Measurements from ENCODE around the gene DDAH1.
"Not testable (repeated sequence)": the region's sequence is repeated elsewhere in the genome, so short reads cannot be mapped to it uniquely, and the experiment has no call there.

DDAH1 gene

DNA sequence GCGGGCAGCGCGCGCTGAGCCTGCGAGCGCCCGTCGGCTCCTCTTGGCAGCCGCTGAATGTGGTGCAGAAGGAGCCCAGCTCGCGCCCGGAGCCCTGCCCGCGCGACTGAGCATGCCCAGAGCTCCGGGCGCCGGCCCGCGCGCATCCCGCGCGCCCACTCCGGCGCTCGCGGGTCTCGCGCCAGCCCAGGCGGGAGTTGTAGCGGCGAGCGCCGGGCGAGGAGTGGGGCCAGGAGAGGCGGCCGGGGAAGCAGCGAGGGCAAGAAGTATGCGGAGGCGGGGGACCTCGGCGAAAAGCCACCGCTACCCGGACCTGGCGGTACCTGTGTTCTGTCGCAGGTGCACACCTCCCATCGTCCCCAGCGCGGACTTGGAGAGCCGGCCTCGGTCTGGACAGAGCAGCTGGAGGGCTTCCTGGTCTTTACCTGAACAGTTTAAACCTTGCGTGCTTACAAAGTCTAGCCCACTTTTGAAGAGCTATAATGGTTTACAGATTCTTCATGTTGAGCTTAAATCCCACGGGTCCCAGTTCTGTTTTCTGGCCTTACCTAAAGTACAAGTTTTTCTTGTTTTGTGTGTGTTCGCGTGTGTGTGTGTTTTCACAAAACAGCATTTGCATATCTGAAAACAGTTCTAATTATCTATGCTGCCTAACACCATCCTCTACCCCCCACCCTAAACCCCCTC is at the start of gene DDAH1:
Gene DDAH1 (minus strand): TSS at position 61 of the 687 bp plus-strand sequence. CDS start 114 bp downstream, outside the sequence.
- peak; percentile 59 for DNase-seq (ENCODE audit: low spot score)

GRCh38 chr1:85513998-85514397 is 49.0 kb upstream of the DDAH1 start:
- not testable (repeated sequence) for DNase-seq (ENCODE audit: low spot score)

GRCh38 chr1:85504417-85504816 is 39.5 kb upstream of the DDAH1 start:
- DNase-seq (ENCODE audit: low spot score) = no peak

GRCh38 chr1:85502625-85503083 is 37.7 kb upstream of the DDAH1 start:
- DNase-seq (ENCODE audit: low spot score) = no peak

DNA sequence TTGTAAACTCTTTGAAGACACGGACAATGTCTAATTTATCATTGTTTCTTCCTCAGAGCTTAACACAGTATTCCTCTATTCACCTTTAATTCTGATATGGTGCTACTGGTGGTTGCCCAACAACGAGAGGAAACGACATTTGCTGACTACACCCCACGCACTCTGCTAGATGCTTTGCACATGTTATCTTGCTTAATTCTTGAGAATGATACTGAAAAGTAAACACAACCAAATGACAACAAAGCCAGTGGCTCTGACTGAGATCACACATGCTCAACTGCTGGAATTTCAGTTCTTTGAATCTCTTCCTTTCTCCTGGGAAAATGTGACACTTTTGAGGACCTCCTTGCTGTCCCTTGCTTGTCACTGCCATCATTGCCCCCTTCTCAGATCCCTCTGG is 37.2 kb upstream of the DDAH1 start:
- DNase-seq (ENCODE audit: low spot score) = no peak

DNA sequence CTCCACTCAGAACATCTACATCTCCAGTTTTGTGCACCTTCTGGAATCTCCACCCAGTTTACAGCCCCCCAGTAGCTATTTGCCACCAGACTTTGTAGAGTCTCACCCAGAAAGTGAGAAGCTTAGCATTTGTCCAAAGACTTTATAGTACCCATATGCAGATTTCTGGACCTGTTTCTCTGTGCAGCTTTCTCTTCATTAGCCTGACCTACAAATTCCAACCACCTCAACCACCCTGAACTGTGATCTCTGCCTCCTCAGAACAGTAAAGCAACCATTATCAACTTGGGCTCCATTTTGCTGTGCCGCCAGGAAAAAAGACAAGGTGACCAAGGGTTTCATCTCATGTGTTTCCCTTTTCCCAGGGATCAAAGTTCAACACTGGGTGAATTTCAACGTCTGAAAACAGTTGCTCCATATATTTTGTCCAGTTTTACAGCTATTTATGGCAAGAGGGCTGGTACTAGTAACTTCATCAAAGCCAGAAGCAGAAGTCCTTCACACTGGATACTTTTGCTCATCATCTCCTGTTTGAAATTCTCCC is 36.5 kb upstream of the DDAH1 start:
- DNase-seq (ENCODE audit: low spot score) = no peak

GRCh38 chr1:85496941-85497582 is 32.1 kb upstream of the DDAH1 start:
- DNase-seq (ENCODE audit: low spot score) = no peak

- DNase-seq (ENCODE audit: low spot score) = no peak
Observed at GRCh38 chr1:85495556-85495955, 30.6 kb upstream of the DDAH1 start.

GRCh38 chr1:85494904-85495266 is 29.9 kb upstream of the DDAH1 start:
- DNase-seq (ENCODE audit: low spot score) = no peak

GRCh38 chr1:85494074-85494903 is 29.3 kb upstream of the DDAH1 start:
- DNase-seq (ENCODE audit: low spot score) = no peak

- DNase-seq (ENCODE audit: low spot score) = no peak
Observed at GRCh38 chr1:85490270-85490985, 25.5 kb upstream of the DDAH1 start.

GRCh38 chr1:85488126-85488525 is 23.2 kb upstream of the DDAH1 start:
- no peak for DNase-seq (ENCODE audit: low spot score)

- DNase-seq (ENCODE audit: low spot score) = no peak
Observed at GRCh38 chr1:85485516-85485915, 20.6 kb upstream of the DDAH1 start.

DNA sequence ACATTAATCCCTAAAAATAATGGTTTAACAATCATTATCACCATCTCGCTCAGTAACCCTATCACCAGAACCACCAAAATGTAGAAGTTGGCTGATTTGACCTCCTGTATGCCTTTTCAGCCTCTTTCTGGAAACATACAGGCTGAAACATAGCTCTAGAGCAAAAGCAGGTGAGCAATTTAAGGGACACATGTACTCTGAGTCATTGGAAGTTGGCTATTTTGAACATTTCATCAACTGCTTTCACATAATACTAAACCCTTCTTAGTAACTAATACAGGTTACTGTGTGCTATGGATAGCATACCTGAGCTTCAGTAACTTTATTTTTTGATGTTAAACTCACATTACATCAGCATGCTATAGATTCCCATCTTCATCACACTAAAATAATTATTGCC is 19.8 kb upstream of the DDAH1 start:
- no peak for DNase-seq (ENCODE audit: low spot score)

GRCh38 chr1:85484264-85484663 is 19.3 kb upstream of the DDAH1 start:
- no peak for DNase-seq (ENCODE audit: low spot score)

DNA sequence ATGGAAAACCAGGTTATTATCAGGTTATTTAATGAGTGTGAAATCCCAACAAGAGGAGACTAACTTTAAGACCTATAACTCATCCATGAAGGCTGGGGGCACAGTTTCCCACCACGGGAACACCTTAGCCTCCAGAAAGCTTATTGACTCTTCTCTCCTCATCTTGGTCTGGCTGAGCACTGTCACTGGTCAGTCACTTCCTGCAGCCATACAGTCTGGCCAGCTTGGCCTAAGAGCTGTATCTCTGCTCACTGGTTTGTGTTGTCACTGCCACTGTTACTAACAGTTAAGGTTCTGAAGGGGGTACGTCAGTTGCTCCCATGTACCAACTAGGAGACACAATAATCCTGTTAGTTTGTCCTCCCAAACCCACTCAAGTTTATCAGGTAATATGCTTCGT is 16.7 kb upstream of the DDAH1 start:
- DNase-seq (ENCODE audit: low spot score) = no peak

DNA sequence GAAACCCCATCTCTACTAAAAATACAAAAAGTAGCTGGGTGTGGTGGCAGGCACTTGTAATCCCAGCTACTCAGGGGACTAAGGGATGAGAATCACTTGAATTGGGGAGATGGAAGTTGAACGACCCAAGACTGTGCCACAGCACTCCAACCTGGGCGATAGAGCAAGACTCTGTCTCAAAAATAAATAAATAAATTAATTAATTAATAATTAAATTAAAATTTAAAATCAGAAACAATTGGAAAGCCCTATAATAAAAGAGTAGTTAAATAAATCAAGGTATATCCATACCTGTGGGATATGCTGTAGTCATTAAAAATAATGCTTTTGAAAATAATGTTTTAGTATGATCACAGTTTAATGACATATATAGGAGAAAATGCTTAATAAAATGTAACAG is 15.6 kb upstream of the DDAH1 start:
- no peak for DNase-seq (ENCODE audit: low spot score)

GRCh38 chr1:85479491-85479890 is 14.5 kb upstream of the DDAH1 start:
- no peak for DNase-seq (ENCODE audit: low spot score)

DNA sequence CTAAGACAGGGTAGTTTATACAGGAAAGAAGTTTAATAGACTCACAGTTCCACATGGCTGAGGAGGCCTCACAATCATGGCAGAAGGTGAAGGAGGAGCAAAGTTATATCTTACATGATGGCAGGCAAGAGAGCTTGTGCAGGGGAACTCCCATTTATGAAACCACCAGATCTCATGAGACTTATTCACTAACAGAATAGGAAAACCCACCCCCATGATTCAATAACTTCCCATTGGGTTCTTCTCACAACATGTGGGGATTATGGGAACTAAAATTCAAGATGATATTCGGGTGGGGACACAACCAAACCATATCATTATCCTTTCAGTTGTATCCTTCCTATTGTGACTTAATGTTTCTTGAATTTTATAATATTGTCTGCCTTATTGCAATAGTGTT is 13.4 kb upstream of the DDAH1 start:
- no peak for DNase-seq (ENCODE audit: low spot score)

- DNase-seq (ENCODE audit: low spot score) = no peak
Observed at GRCh38 chr1:85475055-85475454, 10.1 kb upstream of the DDAH1 start.

- DNase-seq (ENCODE audit: low spot score) = no peak
Observed at GRCh38 chr1:85473390-85473789, 8.4 kb upstream of the DDAH1 start.

DNA sequence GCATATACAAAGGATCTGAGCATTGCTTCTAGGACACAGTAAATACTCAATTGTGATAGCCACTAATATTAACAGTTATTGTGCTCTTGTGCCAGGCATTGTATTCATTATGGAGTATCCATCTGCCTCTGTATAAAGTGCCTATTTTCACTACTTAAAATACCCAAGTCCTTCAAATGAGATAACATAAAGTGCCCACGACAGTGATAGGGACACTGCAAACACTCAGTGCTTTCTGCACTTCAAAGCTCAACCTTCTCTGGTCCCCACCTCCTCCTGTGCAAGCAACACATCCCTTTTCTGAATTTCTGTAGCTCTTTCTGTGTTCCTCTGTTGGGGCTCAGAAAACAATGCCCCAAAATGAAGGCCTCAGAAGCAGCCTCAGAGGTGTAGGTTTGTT is 6.6 kb upstream of the DDAH1 start:
- DNase-seq (ENCODE audit: low spot score) = no peak
